K562 (cell line): ENCODE data around the gene PPP2R2D. TPM values are rescaled to one million over a fixed set of nuclear protein-coding genes. Genes with fewer than 3 reads are reported as not detected.
A peak's percentile ranks its signal among the peaks of the same experiment; 100 is the strongest.

ENCODE experiments used
- BRCA1 ChIP-seq, 2 experiments: fragments of 450-650 bp in 1 of 2; sonication (generic) in 1 of 2; formaldehyde crosslinking in 1 of 2; IDR thresholded peaks; 2 replicates each; pipeline versions ENCODE4 v1.5.0 to v1.6.1; 2017 to 2020; ENCODE audit warnings: mild to moderate bottlenecking in 1 of 2, missing genetic modification reagents in 1 of 2
- CBFA2T3 ChIP-seq: fragments of 450-650 bp; IDR thresholded peaks from 2 replicates; pipeline ENCODE4 v1.6.1; 2017
- CEBPB ChIP-seq: fragments of 450-650 bp; IDR thresholded peaks from 2 replicates; pipeline ENCODE4 v1.6.1; 2016; ENCODE audit warnings: missing genetic modification characterization, missing compliant biosample characterization
- EP300 ChIP-seq: IDR thresholded peaks from 2 replicates; pipeline ENCODE4 v1.6.1; 2012; ENCODE audit warnings: low read length, improper control_type of control experiment
- HDAC2 ChIP-seq: fragments of 450-650 bp; IDR thresholded peaks from 2 replicates; pipeline ENCODE4 v1.6.1; 2016; ENCODE audit warnings: mild to moderate bottlenecking
- HMGN3 ChIP-seq: IDR thresholded peaks from 2 replicates; pipeline ENCODE4 v1.6.1; 2011; ENCODE audit warnings: borderline replicate concordance, low read depth, mild to moderate bottlenecking, mixed read lengths, low read length; ENCODE audit not compliant: insufficient read length; ENCODE audit errors: extremely low read depth
- MEF2A ChIP-seq: IDR thresholded peaks from 2 replicates; pipeline ENCODE4 v1.6.1; 2011; ENCODE audit warnings: low read depth, mild to moderate bottlenecking, low read length, moderate library complexity; ENCODE audit not compliant: control insufficient read depth
- MXD1 ChIP-seq: fragments of 250-450 bp; sonication (Bioruptor Pico); IDR thresholded peaks from 2 replicates; pipeline ENCODE4 v1.8.0; 2021; ENCODE audit warnings: borderline replicate concordance, mild to moderate bottlenecking, moderate library complexity; ENCODE audit not compliant: poor library complexity, severe bottlenecking
- NFRKB ChIP-seq: fragments of 450-650 bp; IDR thresholded peaks from 2 replicates; pipeline ENCODE4 v1.6.1; 2016; ENCODE audit warnings: low read depth
- NR0B1 ChIP-seq: fragments of 450-650 bp; IDR thresholded peaks from one replicate; pipeline ENCODE4 v1.6.1; 2018; ENCODE audit warnings: mild to moderate bottlenecking, moderate library complexity; ENCODE audit not compliant: partially characterized antibody
- NUFIP1 ChIP-seq: fragments of 450-650 bp; IDR thresholded peaks from 2 replicates; pipeline ENCODE4 v1.6.1; 2018; ENCODE audit not compliant: partially characterized antibody
- POLR2AphosphoS2 ChIP-seq: IDR thresholded peaks from 2 replicates; pipeline ENCODE4 v1.6.1; 2012; ENCODE audit warnings: low read length, improper control_type of control experiment
- PTRF ChIP-seq: fragments of 450-650 bp; IDR thresholded peaks from 2 replicates; pipeline ENCODE4 v1.6.1; 2016; ENCODE audit warnings: mild to moderate bottlenecking, missing genetic modification characterization, missing compliant biosample characterization
- RNF2 ChIP-seq: sonication (generic); IDR thresholded peaks from 2 replicates; pipeline ENCODE4 v1.6.1; 2016
- SMARCA4 ChIP-seq: fragments of 450-650 bp; IDR thresholded peaks from 2 replicates; pipeline ENCODE4 v1.6.1; 2016
- SRSF1 ChIP-seq: fragments of 200-400 bp; formaldehyde crosslinking; IDR thresholded peaks from 2 replicates; pipeline ENCODE4 v1.6.1; 2017; ENCODE audit warnings: mild to moderate bottlenecking, low read depth, low read length, moderate library complexity
- SRSF9 ChIP-seq: fragments of 200-400 bp; formaldehyde crosslinking; IDR thresholded peaks from 2 replicates; pipeline ENCODE4 v1.6.1; 2017; ENCODE audit warnings: low read depth, low read length, borderline replicate concordance
- ZBTB9 ChIP-seq: fragments of 450-650 bp; formaldehyde crosslinking; IDR thresholded peaks from 2 replicates; pipeline ENCODE4 v1.4.0; 2020; ENCODE audit warnings: mild to moderate bottlenecking, moderate library complexity
- ZMIZ1 ChIP-seq, 2 experiments: fragments of 150-350 bp in 1 of 2; IDR thresholded peaks; 2 replicates each; pipeline ENCODE4 v1.6.1; 2012 to 2016; ENCODE audit warnings: low read depth in 2 of 2, low read length in 2 of 2, mild to moderate bottlenecking in 1 of 2, moderate library complexity in 1 of 2
- ZNF511 ChIP-seq: sonication (generic); formaldehyde crosslinking; IDR thresholded peaks from 2 replicates; pipeline ENCODE4 v1.8.0; 2022; ENCODE audit warnings: mild to moderate bottlenecking, missing genetic modification reagents
- polyA plus RNA-seq, 8 experiments: library from polyadenylated mRNA; depleted of rRNA in 4 of 8; stranded (reverse) in 5 of 8; unstranded in 3 of 8; fragments of >200 nt; fragmentation: Nextera tagmentation in 2 of 8; fragmentation: Illumina TruSeq in 1 of 8; extraction: Ambion mirVana in 2 of 8; extraction: Trizol in 1 of 8; gene quantifications; 2 replicates each; pipeline versions ENCODE4 v1.2.1 to v1.2.3, GENCODE V29; 2011 to 2014; ENCODE audit warnings: inconsistent platforms in 1 of 8, missing spikeins in 1 of 8
- total RNA-seq, 7 experiments: library from RNA; depleted of rRNA in 6 of 7; stranded (reverse); fragments of >200 nt in 6 of 7; fragmentation: Illumina TruSeq in 2 of 7; extraction: Trizol in 2 of 7; gene quantifications; 2 replicates each; pipeline versions ENCODE4 v1.2.1 to v1.2.3, GENCODE V29; 2011 to 2021; ENCODE audit warnings: low replicate concordance in 1 of 7

PPP2R2D gene
- total and polyA plus RNA-seq, 9 of the 15 experiments (the other 6 are each of a cell fraction or from before 2014, with no cell fraction given) = 1.9 to 37.0 (median 26.8) TPM

GRCh38 chr10:131896403-131896802 is 4.4 kb upstream of the PPP2R2D start (continued):
- TF ChIP-seq ZMIZ1 (IDR thresholded peaks at IDR 0.05; ENCODE audit: low read depth in 2 of 2, low read length in 2 of 2) (no peak), NR0B1 (no peak), SRSF9 (no peak), POLR2AphosphoS2 (no peak), SRSF1 (no peak), RNF2 (peak; percentile 48; the same call in 1 of the 2 replicates), EP300 (peak; percentile 57), ZBTB9 (peak; percentile 93), CBFA2T3 (0 out of 2 replicates have a peak, but pooled peaks have one; percentile 11), HDAC2 (0 out of 2 replicates have a peak, but pooled peaks have one; percentile 21), NUFIP1 (no peak), MXD1 (CRISPR knock-in tag) (no peak), MEF2A (no peak), ZNF511 (CRISPR knock-in tag) (no peak), NFRKB (no peak), CEBPB (tag) (peak; percentile 45; the same call in 1 of the 2 replicates), BRCA1 (IDR thresholded peaks at IDR 0.05) (no peak), BRCA1 (CRISPR knock-in tag; IDR thresholded peaks at IDR 0.05) (no peak), SMARCA4 (no peak; the same call in 1 of the 2 replicates), PTRF (no peak), HMGN3 (no peak)
